Activated CD4-positive, CD25-positive, alpha-beta regulatory T cell treated with anti-CD3 and anti-CD28 coated beads, Interleukin-2, amount 50 U/mL, for 16 hours (primary cell): Measurements from ENCODE around the gene C5orf52.
"Not testable (repeated sequence)": the region's sequence is repeated elsewhere in the genome, so short reads cannot be mapped to it uniquely, and the experiment has no call there.

ENCODE experiments used
- DNase-seq: peaks from one replicate; pipeline ENCODE4 v3.0.0-alpha.2; 2020; ENCODE audit warnings: low read depth, low spot score

Gene C5orf52

GRCh38 chr5:157677931-157678330 lies 6.6 kb downstream of the C5orf52 start:
- DNase-seq, result no peak

GRCh38 chr5:157679801-157680200 lies 8.5 kb downstream of the C5orf52 start:
- no peak for DNase-seq

- DNase-seq, result no peak
Measured at GRCh38 chr5:157680239-157680638, 8.9 kb downstream of the C5orf52 start.

- DNase-seq, result no peak
Measured at GRCh38 chr5:157681048-157681447, 9.7 kb downstream of the C5orf52 start.

- no peak for DNase-seq
Measured at GRCh38 chr5:157682257-157682656, 10.9 kb downstream of the C5orf52 start.

GRCh38 chr5:157686276-157687197 lies 15.2 kb downstream of the C5orf52 start:
- DNase-seq, result not testable (repeated sequence)

DNA sequence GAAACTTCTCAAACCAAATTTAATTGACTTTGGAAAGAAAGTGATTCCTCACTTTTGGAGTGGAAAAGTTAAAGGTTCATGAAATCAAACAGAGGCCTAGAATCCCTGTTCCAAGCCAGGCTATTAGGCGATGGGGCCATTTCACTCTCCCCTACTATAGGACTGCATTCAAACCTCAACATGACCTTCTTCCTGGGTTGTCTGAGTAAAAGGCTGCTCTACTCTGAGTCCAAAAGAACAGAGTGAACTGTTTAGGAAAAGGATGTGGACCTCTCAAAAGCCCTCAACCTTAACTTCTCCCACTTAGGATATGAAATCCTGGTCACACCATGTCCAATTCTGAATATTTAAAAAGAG lies 15.8 kb downstream of the C5orf52 start:
- no peak for DNase-seq

GRCh38 chr5:157689942-157690689 lies 18.8 kb downstream of the C5orf52 start:
- DNase-seq, result no peak

DNA sequence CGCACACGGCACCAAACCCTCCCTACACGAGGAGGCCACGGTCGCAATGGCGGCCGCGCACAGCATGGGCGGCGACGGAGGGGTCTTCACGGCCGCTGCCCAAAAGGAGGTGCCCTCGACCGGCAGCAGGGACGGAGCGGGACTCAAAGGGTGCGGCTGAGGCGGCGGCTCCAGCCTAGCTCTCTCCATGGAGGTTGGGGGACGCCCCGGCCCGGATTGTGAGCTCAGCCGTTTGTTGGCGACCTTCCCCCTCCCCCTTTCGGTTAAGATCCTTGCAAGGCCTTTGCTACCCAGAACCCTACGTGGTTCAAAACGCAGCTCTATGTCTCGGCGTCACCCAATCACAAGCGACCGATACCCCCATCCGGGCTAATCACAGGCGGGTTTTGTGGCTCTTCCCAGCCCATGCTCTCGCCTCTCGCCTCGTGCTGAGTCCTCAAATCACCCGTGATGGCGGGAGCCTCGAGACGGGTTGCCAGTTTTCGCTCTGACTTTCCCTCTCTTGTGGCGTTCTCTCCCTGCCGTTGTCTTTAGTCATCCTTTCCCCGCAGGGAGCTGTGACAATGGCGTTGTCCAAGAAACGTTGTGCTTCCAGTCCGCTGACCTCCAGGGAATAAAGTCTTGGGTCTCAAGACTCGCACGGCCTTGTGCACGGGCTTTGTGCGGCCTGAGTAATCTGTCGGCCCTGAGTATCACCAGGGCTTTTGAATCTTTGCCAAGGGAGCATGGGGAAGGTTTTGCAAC lies 19.5 kb downstream of the C5orf52 start:
- DNase-seq, result no peak

DNA sequence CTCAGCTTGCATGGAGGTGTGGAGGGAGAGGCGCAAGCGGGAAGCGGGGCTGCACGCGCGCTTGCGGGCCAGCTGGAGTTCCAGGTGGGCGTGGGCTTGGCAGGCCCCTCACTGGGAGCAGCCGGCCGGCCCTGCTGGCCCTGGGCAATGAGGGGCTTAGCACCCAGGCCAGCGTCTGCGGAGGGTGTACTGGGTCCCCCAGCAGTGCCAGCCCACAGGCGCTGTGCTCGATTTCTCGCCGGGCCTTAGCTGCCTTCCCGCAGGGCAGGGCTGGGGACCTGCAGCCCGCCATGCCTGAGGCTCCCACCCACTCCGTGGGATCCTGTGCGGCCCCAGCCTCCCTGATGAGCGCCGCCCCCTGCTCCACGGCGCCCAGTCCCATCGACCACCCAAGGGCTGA lies 22.5 kb downstream of the C5orf52 start:
- DNase-seq, result not testable (repeated sequence)

DNA sequence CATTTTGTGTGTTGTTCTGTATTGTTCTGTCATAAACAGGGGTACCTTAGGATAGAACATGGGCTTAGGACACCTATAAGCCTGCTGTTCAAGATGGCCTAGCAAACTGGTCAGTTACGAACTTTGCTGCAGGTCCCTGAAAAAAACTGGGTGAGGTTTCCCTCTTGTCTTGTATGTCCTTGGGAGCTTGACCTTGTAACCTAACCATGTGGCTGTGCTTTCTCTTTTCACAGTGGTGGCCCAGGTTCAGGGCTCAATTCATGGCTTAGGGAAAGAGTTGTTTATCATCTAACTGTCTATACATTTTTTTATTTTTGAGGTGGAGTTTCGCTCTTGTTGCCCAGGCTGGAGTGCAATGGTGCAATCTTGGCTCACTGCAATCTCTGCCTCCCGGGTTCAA lies 24.8 kb downstream of the C5orf52 start:
- DNase-seq, result not testable (repeated sequence)

DNA sequence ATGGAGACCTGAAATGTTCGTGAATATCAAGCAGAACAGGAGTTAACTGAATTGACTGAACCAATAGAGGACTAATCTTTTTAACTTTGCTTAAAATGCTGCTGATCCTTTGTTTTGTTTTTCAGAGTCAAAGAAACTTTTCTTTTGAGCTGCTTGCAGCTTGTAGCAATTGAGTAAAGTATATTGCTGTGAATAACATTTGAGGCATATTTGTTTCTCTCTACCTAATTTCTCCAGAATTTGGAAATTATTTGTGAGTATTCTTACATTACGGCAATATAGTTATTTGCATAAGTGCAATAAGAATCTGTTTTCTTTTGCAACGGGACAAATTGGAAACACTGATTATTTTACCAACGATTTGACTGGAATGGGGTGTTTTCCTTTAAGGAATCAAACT lies 27.3 kb downstream of the C5orf52 start:
- DNase-seq, result not testable (repeated sequence)

GRCh38 chr5:157703736-157704135 lies 32.4 kb downstream of the C5orf52 start:
- no peak for DNase-seq

DNA sequence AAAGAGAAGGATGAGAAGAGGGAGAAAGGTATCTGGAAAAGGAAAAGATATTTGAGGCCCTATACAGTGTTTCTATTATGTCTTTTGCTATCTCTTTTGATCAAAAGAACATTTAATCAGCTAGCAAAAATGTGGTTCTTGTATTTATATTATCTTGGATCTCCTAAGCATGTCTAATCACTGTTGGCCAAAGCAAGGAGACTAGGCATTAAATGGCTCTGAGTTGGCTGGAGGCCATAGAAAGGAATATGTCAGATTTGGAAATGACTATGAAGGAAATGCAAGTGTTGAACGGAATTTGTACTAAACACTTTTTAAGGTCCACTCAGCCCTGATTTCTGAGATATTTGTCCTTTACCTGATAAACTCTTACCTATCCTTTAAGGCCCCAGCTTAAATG lies 37.5 kb downstream of the C5orf52 start:
- DNase-seq, result no peak

DNA sequence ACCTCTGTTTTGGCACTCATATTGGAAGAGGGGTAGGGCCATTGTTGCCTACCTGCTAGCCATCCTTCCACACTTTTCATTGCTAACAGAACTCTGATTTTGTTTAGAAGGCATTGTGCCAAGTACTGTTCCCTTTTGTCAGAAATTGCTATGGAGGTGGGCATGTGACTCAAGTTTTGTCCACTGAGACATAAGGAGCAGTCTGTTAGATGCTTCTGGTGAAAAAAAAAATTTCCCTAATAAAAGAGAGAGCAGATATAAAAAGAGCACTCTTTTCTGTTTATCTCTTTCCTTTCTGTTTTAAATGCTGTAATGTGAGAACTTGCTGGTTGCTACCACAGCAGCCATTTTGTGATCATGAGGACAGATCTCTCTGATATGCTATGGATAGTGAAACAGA lies 38.0 kb downstream of the C5orf52 start:
- no peak for DNase-seq

GRCh38 chr5:157710431-157710830 lies 39.1 kb downstream of the C5orf52 start:
- DNase-seq, result no peak

DNA sequence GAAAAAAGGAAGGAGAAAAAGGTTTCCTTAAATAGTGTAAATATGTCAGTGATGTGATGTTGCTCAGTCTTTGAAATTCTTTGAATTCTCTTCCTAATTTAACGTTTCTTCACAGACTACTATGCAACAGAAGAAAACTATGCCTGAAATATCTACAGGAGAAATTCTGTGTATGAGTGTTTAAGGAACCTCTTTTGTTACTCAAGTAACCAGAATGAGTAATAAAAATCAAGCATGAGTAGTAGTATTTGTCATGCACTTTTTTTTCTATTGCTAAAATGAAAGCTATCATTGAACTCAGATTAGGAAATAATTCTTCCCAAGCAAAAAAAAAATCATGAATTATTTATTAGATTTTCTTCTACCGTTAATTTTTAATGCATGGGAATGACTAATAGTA lies 39.5 kb downstream of the C5orf52 start:
- DNase-seq, result no peak

DNA sequence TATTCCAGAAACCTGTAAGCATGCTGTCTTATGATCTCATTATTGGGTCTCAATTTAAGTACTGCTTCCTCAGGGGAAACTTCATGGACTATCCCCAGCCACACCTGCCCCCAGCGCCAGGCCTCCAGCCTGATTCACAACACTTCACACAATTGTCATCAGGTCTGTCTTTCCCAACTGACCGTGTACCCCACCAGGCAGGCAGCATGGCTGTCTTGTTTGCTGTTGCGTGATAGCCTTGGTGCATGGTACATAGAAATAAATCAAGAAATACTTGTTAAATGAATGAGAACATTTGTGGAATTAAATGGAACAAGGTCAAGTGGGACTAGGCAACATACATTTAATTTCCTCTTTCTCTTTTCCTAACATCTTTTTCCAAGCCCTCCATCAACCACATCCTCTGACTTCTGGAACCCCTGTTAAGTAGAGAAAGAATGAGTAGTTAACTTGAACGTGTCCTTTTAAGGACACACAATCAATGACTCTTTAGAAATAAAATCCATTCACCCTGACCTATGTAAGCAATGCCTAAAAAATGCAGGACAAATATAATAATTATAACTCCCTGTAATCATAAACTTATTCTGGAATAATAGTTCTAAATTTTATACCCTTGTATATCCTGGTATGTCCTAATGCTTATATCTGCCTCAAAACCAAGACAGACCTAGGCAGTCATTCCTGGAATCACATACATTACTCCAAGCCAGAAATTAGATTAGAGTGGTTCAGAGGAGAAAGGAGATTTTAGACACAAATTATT lies 42.7 kb downstream of the C5orf52 start:
- DNase-seq, result no peak

- DNase-seq, result no peak
Measured at GRCh38 chr5:157714596-157714864, 43.2 kb downstream of the C5orf52 start.

GRCh38 chr5:157718519-157718918 lies 47.2 kb downstream of the C5orf52 start:
- DNase-seq, result no peak

DNA sequence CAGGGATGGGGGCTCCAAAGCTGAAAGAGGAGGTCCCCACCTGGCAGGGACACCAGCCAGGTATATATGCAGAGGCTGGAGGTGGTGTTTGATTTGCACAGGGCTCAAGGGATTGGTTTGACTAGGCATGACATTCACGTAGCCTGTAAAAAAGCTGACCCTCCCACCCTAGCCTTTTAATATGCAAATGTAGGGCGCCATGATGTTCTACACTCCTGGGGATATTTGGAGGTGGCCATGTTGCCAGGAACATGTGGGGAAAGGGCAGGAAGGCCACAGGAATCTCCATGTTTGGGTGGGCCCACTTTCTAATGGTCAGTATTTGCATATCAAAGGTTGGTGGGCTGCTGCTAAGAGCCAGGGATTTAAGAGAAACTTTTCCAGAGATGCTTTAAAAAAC lies 47.9 kb downstream of the C5orf52 start:
- no peak for DNase-seq

GRCh38 chr5:157721159-157721558 lies 49.8 kb downstream of the C5orf52 start:
- no peak for DNase-seq
